Retina (tissue), 1 donor: Measurements from ENCODE around the gene SLC39A10.
"Not testable (repeated sequence)": the region's sequence is repeated elsewhere in the genome, so short reads cannot be mapped to it uniquely, and the experiment has no call there.

Source experiments
- DNase-seq: peaks from one replicate; pipeline ENCODE4 v3.0.0-alpha.2; 2016

SLC39A10 gene

GRCh38 chr2:195656859-195657633, at the start of gene SLC39A10:
Gene SLC39A10, plus strand, starts transcription at chr2:195657226. Its CDS starts 22,817 bp downstream, at chr2:195680043.
- DNase-seq = peak; percentile 100

- no peak for DNase-seq
Measured at GRCh38 chr2:195608768-195609454, 48.1 kb upstream of the SLC39A10 start.

GRCh38 chr2:195610717-195611116, 46.3 kb upstream of the SLC39A10 start:
- no peak for DNase-seq

GRCh38 chr2:195612611-195613495, 44.2 kb upstream of the SLC39A10 start:
- DNase-seq = no peak

GRCh38 chr2:195613922-195614321, 43.1 kb upstream of the SLC39A10 start:
- no peak for DNase-seq

GRCh38 chr2:195619590-195619989, 37.4 kb upstream of the SLC39A10 start:
- DNase-seq = no peak

GRCh38 chr2:195620501-195620900, 36.5 kb upstream of the SLC39A10 start:
- DNase-seq = no peak

GRCh38 chr2:195622966-195623365, 34.1 kb upstream of the SLC39A10 start:
- DNase-seq = no peak

GRCh38 chr2:195626507-195626906, 30.5 kb upstream of the SLC39A10 start:
- no peak for DNase-seq

GRCh38 chr2:195628666-195629065, 28.4 kb upstream of the SLC39A10 start:
- no peak for DNase-seq

- no peak for DNase-seq
Measured at GRCh38 chr2:195632856-195633572, 24.0 kb upstream of the SLC39A10 start.

GRCh38 chr2:195633573-195633870, 23.5 kb upstream of the SLC39A10 start:
- no peak for DNase-seq

- no peak for DNase-seq
Measured at GRCh38 chr2:195633974-195634373, 23.1 kb upstream of the SLC39A10 start.

GRCh38 chr2:195636890-195637289, 20.1 kb upstream of the SLC39A10 start:
- DNase-seq = no peak

- DNase-seq = no peak
Measured at GRCh38 chr2:195638750-195639149, 18.3 kb upstream of the SLC39A10 start.

- DNase-seq = no peak
Measured at GRCh38 chr2:195639238-195639858, 17.7 kb upstream of the SLC39A10 start.

- no peak for DNase-seq
Measured at GRCh38 chr2:195639959-195640358, 17.1 kb upstream of the SLC39A10 start.

- no peak for DNase-seq
Measured at GRCh38 chr2:195642027-195642678, 14.9 kb upstream of the SLC39A10 start.

- DNase-seq = no peak
Measured at GRCh38 chr2:195642679-195643068, 14.4 kb upstream of the SLC39A10 start.

- DNase-seq = not testable (repeated sequence)
Measured at GRCh38 chr2:195644708-195645107, 12.3 kb upstream of the SLC39A10 start.

GRCh38 chr2:195645413-195645812, 11.6 kb upstream of the SLC39A10 start:
- no peak for DNase-seq

- DNase-seq = no peak
Measured at GRCh38 chr2:195646424-195646823, 10.6 kb upstream of the SLC39A10 start.
